Measurements from ENCODE around the gene IMP3.
"Not testable (repeated sequence)": the region's sequence is repeated elsewhere in the genome, so short reads cannot be mapped to it uniquely, and the experiment has no call there.

Gene IMP3

GRCh38 chr15:75639709-75640482, at the start of gene IMP3:
IMP3 (minus strand) TSS chr15:75640224; CDS start chr15:75640168, 56 bp downstream.
- peak; percentile 97 for DNase-seq (ENCODE audit: low spot score)

DNA sequence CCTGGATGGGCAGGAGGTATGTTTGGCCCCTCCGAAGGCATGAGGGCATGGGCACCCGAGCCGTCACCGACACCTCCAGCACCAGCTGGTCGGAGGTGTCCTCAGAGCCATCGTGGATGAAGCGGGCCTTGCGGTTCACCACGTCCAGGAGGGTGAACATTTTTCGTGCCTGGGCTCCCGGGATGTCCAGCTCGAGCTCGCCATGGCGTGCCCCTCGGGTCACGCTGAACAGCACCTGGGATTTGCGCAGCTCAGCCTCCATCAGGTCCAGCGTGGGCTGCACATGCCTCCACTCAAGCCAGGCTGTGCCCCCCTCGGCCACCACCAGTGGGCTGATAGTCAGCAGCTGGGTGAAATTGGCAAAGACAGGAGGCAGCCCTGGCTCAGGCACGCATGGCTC, 49.4 kb upstream of the IMP3 start:
- DNase-seq (ENCODE audit: low spot score), result not testable (repeated sequence)

GRCh38 chr15:75688831-75689230, 48.8 kb upstream of the IMP3 start:
- DNase-seq (ENCODE audit: low spot score), result no peak

GRCh38 chr15:75688278-75688557, 48.2 kb upstream of the IMP3 start:
- no peak for DNase-seq (ENCODE audit: low spot score)

- DNase-seq (ENCODE audit: low spot score), result no peak
These were observed 47.7 kb upstream of the IMP3 start for GRCh38 chr15:75687486-75688277.

DNA sequence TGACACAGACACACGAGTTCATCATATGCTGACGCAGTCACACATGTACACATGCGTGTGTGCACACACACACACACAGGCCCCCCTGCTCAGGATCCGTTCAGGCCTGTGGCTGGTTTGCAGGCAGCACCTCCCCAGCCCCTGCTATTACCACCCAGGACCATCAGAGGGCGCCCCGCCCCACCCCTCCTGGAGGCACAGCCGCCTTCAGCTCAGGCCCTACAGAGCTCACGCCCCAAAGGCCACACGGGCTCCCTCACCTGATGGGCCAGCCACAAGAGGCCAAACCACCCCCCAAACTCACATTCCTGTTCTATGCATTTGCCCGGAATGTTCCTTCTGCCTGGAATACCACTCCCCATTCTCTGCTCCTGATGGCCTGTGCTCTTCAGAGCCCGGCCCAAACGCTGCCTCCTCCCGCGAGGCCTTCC, 46.2 kb upstream of the IMP3 start:
- peak; percentile 79 for DNase-seq (ENCODE audit: low spot score)

DNA sequence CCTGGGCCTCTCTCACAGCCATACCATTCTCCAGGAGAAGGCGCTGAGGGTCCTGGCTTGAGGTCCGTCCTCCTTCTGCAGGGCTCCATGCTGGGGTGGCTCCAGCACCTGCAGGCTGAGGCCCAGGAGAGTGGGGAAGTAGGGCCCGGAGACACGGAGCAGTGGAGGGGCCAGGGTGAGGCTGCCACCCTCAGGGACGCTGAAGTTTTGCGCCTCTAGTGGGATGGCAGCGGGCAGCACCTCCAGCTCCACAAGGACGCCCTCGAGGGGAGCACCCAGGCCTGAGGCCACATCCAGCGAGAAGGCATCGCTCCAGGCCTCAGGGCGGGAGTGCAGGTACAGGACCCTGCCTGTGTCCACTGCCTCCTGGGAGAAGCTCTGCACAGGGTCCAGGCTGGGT, 45.2 kb upstream of the IMP3 start:
- no peak for DNase-seq (ENCODE audit: low spot score)

- DNase-seq (ENCODE audit: low spot score), result no peak
These were observed 44.6 kb upstream of the IMP3 start for GRCh38 chr15:75684648-75685047.

- DNase-seq (ENCODE audit: low spot score), result peak; percentile 91
These were observed 43.8 kb upstream of the IMP3 start for GRCh38 chr15:75683646-75684312.

GRCh38 chr15:75682181-75683135, 42.4 kb upstream of the IMP3 start:
- no peak for DNase-seq (ENCODE audit: low spot score)

GRCh38 chr15:75680007-75680789, 40.2 kb upstream of the IMP3 start:
- DNase-seq (ENCODE audit: low spot score), result peak; percentile 56

- DNase-seq (ENCODE audit: low spot score), result not testable (repeated sequence)
These were observed 38.3 kb upstream of the IMP3 start for GRCh38 chr15:75678324-75678690.

GRCh38 chr15:75677465-75678323, 37.7 kb upstream of the IMP3 start:
- no peak for DNase-seq (ENCODE audit: low spot score)

- no peak for DNase-seq (ENCODE audit: low spot score)
These were observed 36.9 kb upstream of the IMP3 start for GRCh38 chr15:75676688-75677464.

- DNase-seq (ENCODE audit: low spot score), result no peak
These were observed 35.8 kb upstream of the IMP3 start for GRCh38 chr15:75675579-75676404.

DNA sequence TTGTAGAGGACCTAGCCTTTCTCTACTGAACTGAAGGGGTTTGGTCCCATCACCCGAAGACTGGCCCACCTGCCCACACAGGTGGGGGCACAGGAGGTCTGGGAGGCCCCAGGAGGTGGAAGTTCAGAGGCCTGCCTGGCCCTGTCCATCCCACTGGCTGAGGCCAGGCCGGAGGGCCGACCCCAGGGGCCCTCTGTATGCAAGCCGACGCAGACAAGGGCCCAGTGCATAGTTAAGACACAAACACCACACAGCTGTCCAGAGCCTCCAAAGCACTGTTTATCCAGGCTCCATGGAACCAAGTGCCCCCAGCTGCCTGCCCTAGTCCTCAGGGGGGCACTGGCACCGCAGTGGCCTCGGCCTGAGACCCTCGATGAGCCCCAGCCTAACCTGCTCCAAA, 34.3 kb upstream of the IMP3 start:
- no peak for DNase-seq (ENCODE audit: low spot score)

- no peak for DNase-seq (ENCODE audit: low spot score)
These were observed 33.6 kb upstream of the IMP3 start for GRCh38 chr15:75673426-75674235.

Data from iPS-NIHi11 (cell line).